H1 (cell line): ENCODE results near the gene FBXO44. TPM values are rescaled to one million over a fixed set of nuclear protein-coding genes. Genes with fewer than 3 reads are reported as not detected.

ENCODE experiments used
- CTCF ChIA-PET: fragments of 300-600 bp; sonication (Branson Sonifier 250); formaldehyde crosslinking; loops from one replicate; lab custom pipeline; 2021; ENCODE audit not compliant: partially characterized antibody; lab: Charles Lee
- POLR2A ChIA-PET: fragments of 300-600 bp; sonication (Branson Sonifier 250); formaldehyde crosslinking; loops from one replicate; lab custom pipeline; 2021; ENCODE audit warnings: inconsistent platforms; ENCODE audit not compliant: partially characterized antibody; lab: Charles Lee
- DNase-seq, 2 experiments: peaks; one replicate each; pipeline versions ENCODE4 v3.0.0 to v3.0.0-alpha.2; 2010 to 2022; ENCODE audit warnings: low spot score in 2 of 2, low read depth in 1 of 2, mixed read lengths in 1 of 2
- FAIRE-seq: peaks from 2 replicates; lab custom pipeline; 2011; peaks lifted over from hg19 to GRCh38; lab: Jason Lieb, UNC
- H2AFZ ChIP-seq: 2 replicates; pipeline ENCODE4 v1.8.1; 2012; ENCODE audit warnings: low read length, inconsistent platforms
- H2AK5ac ChIP-seq: 2 replicates; pipeline ENCODE4 v1.6.1; 2013; ENCODE audit warnings: low read depth, low read length
- H2BK120ac ChIP-seq: replicated peaks from 2 replicates; pipeline ENCODE3; 2013; ENCODE audit warnings: low read depth, low read length, inconsistent platforms
- H2BK12ac ChIP-seq: 2 replicates; pipeline ENCODE4 v1.6.1; 2013; ENCODE audit warnings: low read depth, low read length
- H2BK15ac ChIP-seq: 2 replicates; pipeline ENCODE4 v1.6.1; 2013; ENCODE audit warnings: low read length
- H2BK20ac ChIP-seq: 2 replicates; pipeline ENCODE4 v1.6.1; 2013; ENCODE audit warnings: low read length
- H2BK5ac ChIP-seq: 2 replicates; pipeline ENCODE4 v1.6.1; 2013; ENCODE audit warnings: low read depth, low read length
- H3K14ac ChIP-seq: 2 replicates; pipeline ENCODE4 v1.6.1; 2013; ENCODE audit warnings: inconsistent platforms; ENCODE audit not compliant: insufficient read length
- H3K18ac ChIP-seq: 2 replicates; pipeline ENCODE4 v1.6.1; 2013; ENCODE audit warnings: low read length; ENCODE audit errors: extremely low read depth
- H3K23ac ChIP-seq: 2 replicates; pipeline ENCODE4 v1.6.1; 2013; ENCODE audit warnings: inconsistent platforms; ENCODE audit not compliant: insufficient read length
- H3K23me2 ChIP-seq: 2 replicates; pipeline ENCODE4 v1.6.1; 2013; ENCODE audit warnings: low read depth, low read length
- H3K27ac ChIP-seq: 2 replicates; pipeline ENCODE4 v1.6.1; 2011; ENCODE audit warnings: low read depth, low read length, inconsistent platforms
- H3K27me3 ChIP-seq, 4 experiments: replicated peaks in 1 of 4; 1 replicate in 1 of 4; 2 replicates in 3 of 4; pipeline versions ENCODE4 v1.6.1 to v1.8.1; 2011 to 2013; ENCODE audit warnings: low read length in 3 of 4, mild to moderate bottlenecking in 3 of 4, inconsistent platforms in 2 of 4, mixed read lengths in 2 of 4, moderate library complexity in 1 of 4; ENCODE audit not compliant: control insufficient read depth in 3 of 4, insufficient read depth in 3 of 4; ENCODE audit errors: extremely low read depth in 1 of 4
- H3K36me3 ChIP-seq, 4 experiments: 2 replicates each; pipeline versions ENCODE4 v1.6.1 to v1.8.1; 2011 to 2013; ENCODE audit warnings: mild to moderate bottlenecking in 4 of 4, low read length in 3 of 4, moderate library complexity in 2 of 4, control low read depth in 1 of 4, inconsistent platforms in 1 of 4; ENCODE audit not compliant: insufficient read depth in 4 of 4, control insufficient read depth in 2 of 4
- H3K4ac ChIP-seq: replicated peaks from 2 replicates; pipeline ENCODE3; 2013; ENCODE audit warnings: low read length, low read depth, mixed read lengths, inconsistent platforms; ENCODE audit not compliant: insufficient read length
- H3K4me1 ChIP-seq, 4 experiments: replicated peaks in 1 of 4; 1 replicate in 1 of 4; 2 replicates in 3 of 4; pipeline versions ENCODE4 v1.6.1 to v1.8.1; 2011 to 2013; ENCODE audit warnings: low read length in 3 of 4, inconsistent platforms in 2 of 4, mixed read lengths in 1 of 4; ENCODE audit not compliant: insufficient read depth in 4 of 4, control insufficient read depth in 3 of 4
- H3K4me2 ChIP-seq, 2 experiments: 2 replicates each; pipeline versions ENCODE4 v1.6.1 to v1.8.1; 2011 to 2013; ENCODE audit warnings: low read depth in 2 of 2, low read length in 2 of 2, control low read depth in 1 of 2, inconsistent platforms in 1 of 2, mild to moderate bottlenecking in 1 of 2; ENCODE audit not compliant: insufficient read depth in 1 of 2
- H3K4me3 ChIP-seq, 4 experiments: fragments of 200-600, 300-600 bp in 1 of 4; sonication (generic), shearing (Covaris generic), sonication (Bioruptor Twin) in 1 of 4; 2 replicates each; pipeline versions ENCODE4 v1.5.1 to v1.8.1; 2011 to 2016; ENCODE audit warnings: low read length in 4 of 4, low read depth in 3 of 4, control low read depth in 2 of 4, inconsistent platforms in 2 of 4, mild to moderate bottlenecking in 2 of 4, mixed read lengths in 1 of 4, moderate library complexity in 1 of 4; ENCODE audit not compliant: insufficient read depth in 2 of 4; ENCODE audit errors: extremely low read depth in 1 of 4
- H3K56ac ChIP-seq: replicated peaks from 2 replicates; pipeline ENCODE3; 2013; ENCODE audit warnings: low read depth, mild to moderate bottlenecking, mixed read lengths, low read length, inconsistent platforms; ENCODE audit not compliant: insufficient read length
- H3K79me1 ChIP-seq: 2 replicates; pipeline ENCODE4 v1.6.1; 2013; ENCODE audit warnings: low read depth, low read length, control low read depth
- H3K79me2 ChIP-seq, 2 experiments: 2 replicates each; pipeline versions ENCODE4 v1.6.1 to v1.8.1; 2012 to 2013; ENCODE audit warnings: low read length in 2 of 2, mild to moderate bottlenecking in 2 of 2, inconsistent platforms in 1 of 2; ENCODE audit not compliant: insufficient read depth in 2 of 2, control insufficient read depth in 1 of 2
- H3K9ac ChIP-seq, 4 experiments: replicated peaks in 1 of 4; 1 replicate in 1 of 4; 2 replicates in 3 of 4; pipeline versions ENCODE4 v1.6.1 to v1.8.1; 2011 to 2013; ENCODE audit warnings: low read depth in 3 of 4, low read length in 3 of 4, control low read depth in 2 of 4, mild to moderate bottlenecking in 2 of 4, moderate library complexity in 2 of 4, inconsistent platforms in 1 of 4; ENCODE audit errors: extremely low read depth in 1 of 4
- H3K9me3 ChIP-seq, 2 experiments: 2 replicates each; pipeline versions ENCODE4 v1.6.1 to v1.8.1; 2012 to 2013; ENCODE audit warnings: mild to moderate bottlenecking in 2 of 2, moderate library complexity in 2 of 2, control low read depth in 1 of 2, inconsistent platforms in 1 of 2, low read depth in 1 of 2, low read length in 1 of 2, mixed read lengths in 1 of 2; ENCODE audit not compliant: insufficient read depth in 2 of 2
- H4K20me1 ChIP-seq, 2 experiments: replicated peaks in 1 of 2; 2 replicates each; pipeline versions ENCODE3 to v1.8.1; 2011 to 2013; ENCODE audit warnings: inconsistent platforms in 2 of 2, low read length in 2 of 2, mild to moderate bottlenecking in 1 of 2; ENCODE audit not compliant: insufficient read depth in 2 of 2, control insufficient read depth in 1 of 2
- H4K5ac ChIP-seq: 2 replicates; pipeline ENCODE4 v1.6.1; 2013; ENCODE audit warnings: low read length, low read depth, mixed read lengths, inconsistent platforms; ENCODE audit not compliant: insufficient read length
- H4K8ac ChIP-seq: 2 replicates; pipeline ENCODE4 v1.8.0; 2013; ENCODE audit warnings: mild to moderate bottlenecking, moderate library complexity, low read length, inconsistent platforms; ENCODE audit not compliant: insufficient read depth; ENCODE audit errors: extremely low read depth
- H4K91ac ChIP-seq: replicated peaks from 2 replicates; pipeline ENCODE3; 2013; ENCODE audit warnings: low read length, mixed read lengths, inconsistent platforms; ENCODE audit not compliant: insufficient read length
- BACH1 ChIP-seq: IDR thresholded peaks from 2 replicates; pipeline ENCODE4 v1.6.1; 2012; ENCODE audit warnings: low read length, improper control_type of control experiment
- FOSL1 ChIP-seq: IDR thresholded peaks from 2 replicates; pipeline ENCODE4 v1.6.1; 2011; ENCODE audit warnings: mild to moderate bottlenecking, low read depth, low read length, moderate library complexity; ENCODE audit not compliant: insufficient read depth
- KDM1A ChIP-seq: fragments of 200-600, 300-600 bp; sonication (generic); IDR thresholded peaks from 2 replicates; pipeline ENCODE4 v1.7.1; 2016; ENCODE audit warnings: mild to moderate bottlenecking, low read length, borderline replicate concordance
- MAFK ChIP-seq: IDR thresholded peaks from 2 replicates; pipeline ENCODE4 v1.6.1; 2012; ENCODE audit warnings: low read depth, mild to moderate bottlenecking, improper control_type of control experiment, low read length
- NRF1 ChIP-seq: IDR thresholded peaks from 2 replicates; pipeline ENCODE4 v1.6.1; 2011; ENCODE audit warnings: mild to moderate bottlenecking, low read depth, low read length, improper control_type of control experiment
- SIRT6 ChIP-seq: IDR thresholded peaks from one replicate; pipeline ENCODE4 v1.7.1; 2012; ENCODE audit warnings: low read length, inconsistent platforms
- SRF ChIP-seq: IDR thresholded peaks from 2 replicates; pipeline ENCODE4 v1.6.1; 2011; ENCODE audit warnings: mild to moderate bottlenecking, low read depth, low read length, moderate library complexity
- WGBS, 2 experiments: shearing (Covaris generic) in 1 of 2; methylation state at CpG; one replicate each; pipeline versions ENCODE4 v1.1.6 to v1.1.7; 2013 to 2015; ENCODE audit warnings: low lambda C conversion rate in 2 of 2, mixed read lengths in 2 of 2, inconsistent platforms in 1 of 2, low coverage in 1 of 2, missing lambda C conversion rate in 1 of 2; ENCODE audit not compliant: insufficient replicate concordance in 2 of 2, insufficient coverage in 1 of 2, insufficient read length in 1 of 2; ENCODE audit errors: extremely low coverage in 1 of 2, missing lambda C conversion rate in 1 of 2; 5-methylcytosine and 5-hydroxymethylcytosine counted together
- polyA plus RNA-seq, 7 experiments: library from polyadenylated mRNA; depleted of rRNA in 3 of 7; stranded (reverse) in 5 of 7; unstranded in 2 of 7; fragments of >200 nt in 5 of 7; fragments of 200-250 nt in 2 of 7; gene quantifications; 1 replicate in 5 of 7; 2 replicates in 1 of 7; 4 replicates in 1 of 7; pipeline versions ENCODE4 v1.2.1 to v1.2.3, GENCODE V29; 2011 to 2013; ENCODE audit warnings: missing spikeins in 2 of 7, mixed read lengths in 2 of 7
- total RNA-seq: library from RNA; stranded (reverse); fragmentation: NEBNext Ultra II Directional; extraction: Animal tissue kit (Norgen Biotek cat#: 25700); gene quantifications from 2 replicates; pipeline ENCODE4 v1.2.1, GENCODE V29; 2021
- TF ChIP-seq, protein P1 (sequence below), 3 experiments: IDR thresholded peaks; 1 replicate in 2 of 3; 2 replicates in 1 of 3; pipeline versions ENCODE4 v1.5.1 to v1.6.1; 2011; ENCODE audit warnings: low read length in 3 of 3, mild to moderate bottlenecking in 3 of 3, inconsistent platforms in 2 of 3, low read depth in 1 of 3, moderate library complexity in 1 of 3; ENCODE audit not compliant: insufficient read depth in 1 of 3; ENCODE audit errors: control extremely low read depth in 1 of 3
- TF ChIP-seq, protein P2 (sequence below): IDR thresholded peaks from 2 replicates; pipeline ENCODE4 v1.6.1; 2012; ENCODE audit warnings: inconsistent platforms

FBXO44 gene
- total and polyA plus RNA-seq, 2 of the 8 experiments (the other 6 are each of a cell fraction or from before 2014, with no cell fraction given): 27.0 to 27.2 TPM

DNA sequence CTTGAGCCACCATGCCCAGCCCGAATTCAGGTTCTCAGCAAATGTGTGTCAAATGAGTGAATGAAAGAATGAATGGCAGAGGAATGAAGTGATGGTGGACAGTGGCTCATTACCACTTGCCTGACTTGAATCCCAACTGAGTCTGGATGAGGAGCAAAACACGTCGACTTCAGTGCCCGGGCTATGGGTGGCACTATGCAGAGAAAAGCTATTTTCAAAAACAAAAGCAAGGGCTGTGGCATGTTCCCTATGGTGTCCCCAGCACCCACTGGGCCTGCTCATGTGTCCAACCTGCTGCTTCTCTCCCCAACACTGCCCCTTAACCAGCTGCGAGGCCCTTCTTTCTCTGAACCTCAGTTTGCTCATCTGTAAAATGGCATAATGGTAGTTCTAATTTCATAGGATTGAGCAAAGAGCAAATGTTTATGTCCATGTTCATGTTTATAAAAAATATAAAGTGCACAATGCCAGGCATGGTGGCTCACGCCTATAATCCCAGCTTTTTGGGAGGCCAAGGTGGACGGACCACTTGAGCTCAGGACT, 30.6 kb downstream of the FBXO44 start:
- CTCF ChIA-PET: interaction anchor here (0.7 to 21.6 kb wide), 11 partner anchors 9 to 56 kb away, joined by 3 to 266 read pairs (median 4); no protein-coding TSS in a partner anchor
- H3K4me1 ChIP-seq: peaks cover 19 to 52% (median 35%) of the 10 kb centered on the region in 4 experiments
- 79% methylated on average over 7 of the region's 7 CpGs; no CpG with 5 or more reads in 1 of the 2 experiments for WGBS, 2 experiments
- TF ChIP-seq, protein P1, sequence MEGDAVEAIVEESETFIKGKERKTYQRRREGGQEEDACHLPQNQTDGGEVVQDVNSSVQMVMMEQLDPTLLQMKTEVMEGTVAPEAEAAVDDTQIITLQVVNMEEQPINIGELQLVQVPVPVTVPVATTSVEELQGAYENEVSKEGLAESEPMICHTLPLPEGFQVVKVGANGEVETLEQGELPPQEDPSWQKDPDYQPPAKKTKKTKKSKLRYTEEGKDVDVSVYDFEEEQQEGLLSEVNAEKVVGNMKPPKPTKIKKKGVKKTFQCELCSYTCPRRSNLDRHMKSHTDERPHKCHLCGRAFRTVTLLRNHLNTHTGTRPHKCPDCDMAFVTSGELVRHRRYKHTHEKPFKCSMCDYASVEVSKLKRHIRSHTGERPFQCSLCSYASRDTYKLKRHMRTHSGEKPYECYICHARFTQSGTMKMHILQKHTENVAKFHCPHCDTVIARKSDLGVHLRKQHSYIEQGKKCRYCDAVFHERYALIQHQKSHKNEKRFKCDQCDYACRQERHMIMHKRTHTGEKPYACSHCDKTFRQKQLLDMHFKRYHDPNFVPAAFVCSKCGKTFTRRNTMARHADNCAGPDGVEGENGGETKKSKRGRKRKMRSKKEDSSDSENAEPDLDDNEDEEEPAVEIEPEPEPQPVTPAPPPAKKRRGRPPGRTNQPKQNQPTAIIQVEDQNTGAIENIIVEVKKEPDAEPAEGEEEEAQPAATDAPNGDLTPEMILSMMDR (IDR thresholded peaks at IDR 0.05; ENCODE audit: control extremely low read depth in 1 of 3, insufficient read depth in 1 of 3, low read depth in 1 of 3, low read length in 3 of 3): peak; percentile 24 to 52 (median 26); a peak in 3 of 4 replicates
- TF ChIP-seq BACH1 (no peak), SIRT6 (no peak), SRF (no peak), KDM1A (peak; percentile 83), MAFK (no peak), FOSL1 (no peak), NRF1 (no peak)
- TF ChIP-seq, protein P2, sequence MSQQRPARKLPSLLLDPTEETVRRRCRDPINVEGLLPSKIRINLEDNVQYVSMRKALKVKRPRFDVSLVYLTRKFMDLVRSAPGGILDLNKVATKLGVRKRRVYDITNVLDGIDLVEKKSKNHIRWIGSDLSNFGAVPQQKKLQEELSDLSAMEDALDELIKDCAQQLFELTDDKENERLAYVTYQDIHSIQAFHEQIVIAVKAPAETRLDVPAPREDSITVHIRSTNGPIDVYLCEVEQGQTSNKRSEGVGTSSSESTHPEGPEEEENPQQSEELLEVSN: no peak

More for the DNA sequence above, 30.6 kb downstream of the FBXO44 start:
- Histone ChIP-seq H3K36me3 (peaks cover 0 to 15% (median 0%) of the 10 kb centered on the region in 4 experiments; a peak in 2 of 8 replicates), H2BK5ac (no peak overlapping the region), H2BK15ac (no peak overlapping the region), H4K8ac (no peak overlapping the region), H3K56ac (no peak overlapping the region), H3K14ac (no peak overlapping the region), H2BK120ac (no peak overlapping the region), H2AK5ac (no peak overlapping the region), H3K79me1 (peaks cover 19% of the 10 kb centered on the region), H3K18ac (no peak overlapping the region), H3K27ac (no peak overlapping the region), H3K4me3 (no peak overlapping the region), H3K4me2 (peak overlapping the region in 1 of 2 experiments; percentile 50; a peak in 1 of 4 replicates), H3K9ac (no peak overlapping the region), H3K4ac (no peak overlapping the region), H3K23ac (no peak overlapping the region), H2BK20ac (no peak overlapping the region), H2BK12ac (no peak overlapping the region), H3K9me3 (no peaks in the 10 kb centered on the region), H2AFZ (no peak overlapping the region), H3K27me3 (no peaks in the 10 kb centered on the region), H3K79me2 (peaks cover 19 to 64% of the 10 kb centered on the region in 2 experiments), H4K5ac (no peak overlapping the region), H3K23me2 (peaks cover 13% of the 10 kb centered on the region), H4K91ac (no peak overlapping the region), H4K20me1 (peaks cover 3 to 12% of the 10 kb centered on the region in 2 experiments)
- POLR2A ChIA-PET: interaction anchor here (0.5 to 32.0 kb wide), 9 partner anchors 1 to 358 kb away, joined by 3 to 1025 read pairs (median 6); partner anchors contain the start of genes DRAXIN, FBXO6 and MAD2L2
- no peak for FAIRE-seq
- DNase-seq: no peak
